Panc1 (cell line): ENCODE measurements around the gene DBX2. TPM values are rescaled to one million over a fixed set of nuclear protein-coding genes. Genes with fewer than 3 reads are reported as not detected.

Experiments
- ATAC-seq: fragments of 200-7000 bp; cut with Tn5 transposase; 2 replicates; pipeline ENCODE4 v1.9.1; 2020; ENCODE audit warnings: mild to moderate bottlenecking, moderate library complexity
- BruUV-seq: library from RNA; stranded (reverse); fragments of 400-500 nt; replicated peaks from 2 replicates; lab custom pipeline; 2021; lab: Mats Ljungman, UMichigan
- CTCF ChIA-PET: fragments of 300-600 bp; sonication (Branson Sonifier 250); formaldehyde crosslinking; loops from one replicate; lab custom pipeline; 2022; ENCODE audit warnings: antibody characterized with exemption; lab: Charles Lee
- POLR2A ChIA-PET: fragments of 300-600 bp; sonication (Branson Sonifier 250); formaldehyde crosslinking; loops from one replicate; lab custom pipeline; 2022; ENCODE audit warnings: antibody characterized with exemption; lab: Charles Lee
- DNase-seq: peaks from one replicate; pipeline ENCODE4 v3.0.0-alpha.2; 2010; ENCODE audit warnings: low read depth, low spot score
- H3K27ac ChIP-seq: 2 replicates; pipeline ENCODE4 v1.5.1; 2011; ENCODE audit warnings: mild to moderate bottlenecking, low read length, inconsistent platforms
- H3K27me3 ChIP-seq: fragments of 200-500 bp; sonication (Bioruptor generic); 2 replicates; pipeline ENCODE4 v1.6.0; 2014; ENCODE audit warnings: low read length, inconsistent platforms; ENCODE audit not compliant: control insufficient read depth, insufficient read depth
- H3K36me3 ChIP-seq: fragments of 200-500 bp; sonication (Bioruptor generic); 2 replicates; pipeline ENCODE4 v1.5.1; 2014; ENCODE audit warnings: inconsistent platforms, mild to moderate bottlenecking, low read length, moderate library complexity; ENCODE audit not compliant: control insufficient read depth, insufficient read depth
- H3K4me1 ChIP-seq: 2 replicates; pipeline ENCODE4 v1.5.1; 2011; ENCODE audit warnings: inconsistent platforms, mild to moderate bottlenecking, low read length, moderate library complexity; ENCODE audit not compliant: control insufficient read depth, insufficient read depth
- H3K4me3 ChIP-seq, 2 experiments: 2 replicates each; pipeline ENCODE4 v1.5.1; 2011 to 2012; ENCODE audit warnings: low read depth in 2 of 2, low read length in 2 of 2, mild to moderate bottlenecking in 2 of 2, inconsistent platforms in 1 of 2, moderate library complexity in 1 of 2
- H3K9me3 ChIP-seq: fragments of 200-500 bp; sonication (Bioruptor generic); 2 replicates; pipeline ENCODE4 v1.5.1; 2014; ENCODE audit warnings: low read depth, mild to moderate bottlenecking, inconsistent platforms, low read length, moderate library complexity; ENCODE audit not compliant: control insufficient read depth, insufficient read depth
- TCF7L2 ChIP-seq: IDR thresholded peaks from 2 replicates; pipeline ENCODE4 v1.6.1; 2011; ENCODE audit warnings: mild to moderate bottlenecking, low read depth, low read length, inconsistent platforms
- in situ Hi-C: cut with HindIII; loops from 2 replicates; pipeline ENCODE4 v1.10.0; 2016; ENCODE audit warnings: low sequenced_read_pairs, low pct_unique_long_range_greater_than_20kb
- intact Hi-C: fragments of 100-400 bp; cut with micrococcal nuclease; formaldehyde crosslinking; loops from one replicate; pipeline ENCODE4 v1.10.0; 2022; ENCODE audit not compliant: unreplicated experiment
- total RNA-seq: library from RNA; stranded (reverse); gene quantifications from one replicate; pipeline ENCODE4 v1.2.1, GENCODE V29; 2021; ENCODE audit not compliant: unreplicated experiment

Gene DBX2
- total RNA-seq, 1 experiment from 2014 or later = not detected

GRCh38 chr12:44968965-44969364, 81.9 kb downstream of the DBX2 start:
- H3K36me3 ChIP-seq = no peaks in the 10 kb centered on the region
- TF ChIP-seq TCF7L2 = no peak
- intact Hi-C loops = no loop called here
- H3K27ac ChIP-seq = no peak overlapping the region
- DNase-seq = no peak
- no peaks in the 10 kb centered on the region for H3K4me1 ChIP-seq
- ChIA-PET POLR2A (no interaction called here), CTCF (interaction anchor here (0.7 kb wide), 1 partner anchor 19 kb away, joined by 5 read pairs; no protein-coding TSS in a partner anchor)
- no peaks in the 10 kb centered on the region for H3K27me3 ChIP-seq
- in situ Hi-C loops = no loop called here
- BruUV-seq = no TSS peak
- H3K9me3 ChIP-seq = no peaks in the 10 kb centered on the region
- H3K4me3 ChIP-seq = no peak overlapping the region
- ATAC-seq = no peak

Other genes starting within 250 kb of the DBX2 start
- gene NELL2, start 174.8 kb downstream of the DBX2 start, total RNA-seq = 0.28 TPM
- gene ANO6, start 165.0 kb upstream of the DBX2 start, total RNA-seq = 120 TPM